ENCODE measurements around the gene GPR55. TPM values are rescaled to one million over a fixed set of nuclear protein-coding genes. Genes with fewer than 3 reads are reported as not detected.
A peak's percentile ranks its signal among the peaks of the same experiment; 100 is the strongest.

Gene GPR55
- total and polyA plus RNA-seq, 8 donors: 0.13 to 0.37 (median 0.19) TPM; not detected in 5

DNA sequence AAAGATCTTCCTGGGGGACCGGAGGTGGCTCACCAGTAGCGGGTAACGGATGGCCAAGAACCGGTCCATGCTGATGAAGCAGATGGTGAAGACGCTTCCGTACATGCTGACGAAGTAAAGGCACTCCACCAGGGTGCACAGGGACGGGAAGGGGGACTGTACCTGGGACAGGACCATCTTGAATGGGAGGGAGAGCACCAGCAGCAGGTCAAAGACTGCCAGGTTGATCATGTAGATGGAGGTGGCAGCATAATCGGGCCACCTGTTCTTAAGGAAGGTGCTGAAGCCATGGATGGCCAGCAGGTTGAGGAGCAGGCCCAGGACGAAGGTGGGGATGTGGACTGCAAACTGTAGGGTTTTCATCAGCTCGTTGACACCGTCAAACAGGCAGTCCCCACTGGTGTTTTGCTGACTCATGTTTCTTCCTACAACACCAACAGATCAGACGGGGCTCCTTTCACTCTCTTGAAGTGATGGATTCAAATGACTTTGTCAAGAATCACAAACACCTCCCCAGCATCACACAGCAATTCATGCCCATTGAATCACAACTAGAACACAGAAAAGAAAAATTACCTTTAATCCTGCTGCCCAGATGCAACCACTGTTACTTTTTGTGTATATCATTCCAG, 14.4 kb downstream of the GPR55 start:
- intact Hi-C loops (cut with DNase I; ENCODE audit: low total_unique reads): loop anchor here (10.0 kb wide), 1 partner anchor 66 kb away; no protein-coding TSS in a partner anchor
- TF ChIP-seq EP300 (IDR thresholded peaks at IDR 0.05) (no peak), POLR2A (IDR thresholded peaks at IDR 0.05) (no peak), POLR2AphosphoS5 (IDR thresholded peaks at IDR 0.05) (no peak)
- TF ChIP-seq, protein P1, sequence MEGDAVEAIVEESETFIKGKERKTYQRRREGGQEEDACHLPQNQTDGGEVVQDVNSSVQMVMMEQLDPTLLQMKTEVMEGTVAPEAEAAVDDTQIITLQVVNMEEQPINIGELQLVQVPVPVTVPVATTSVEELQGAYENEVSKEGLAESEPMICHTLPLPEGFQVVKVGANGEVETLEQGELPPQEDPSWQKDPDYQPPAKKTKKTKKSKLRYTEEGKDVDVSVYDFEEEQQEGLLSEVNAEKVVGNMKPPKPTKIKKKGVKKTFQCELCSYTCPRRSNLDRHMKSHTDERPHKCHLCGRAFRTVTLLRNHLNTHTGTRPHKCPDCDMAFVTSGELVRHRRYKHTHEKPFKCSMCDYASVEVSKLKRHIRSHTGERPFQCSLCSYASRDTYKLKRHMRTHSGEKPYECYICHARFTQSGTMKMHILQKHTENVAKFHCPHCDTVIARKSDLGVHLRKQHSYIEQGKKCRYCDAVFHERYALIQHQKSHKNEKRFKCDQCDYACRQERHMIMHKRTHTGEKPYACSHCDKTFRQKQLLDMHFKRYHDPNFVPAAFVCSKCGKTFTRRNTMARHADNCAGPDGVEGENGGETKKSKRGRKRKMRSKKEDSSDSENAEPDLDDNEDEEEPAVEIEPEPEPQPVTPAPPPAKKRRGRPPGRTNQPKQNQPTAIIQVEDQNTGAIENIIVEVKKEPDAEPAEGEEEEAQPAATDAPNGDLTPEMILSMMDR (IDR thresholded peaks at IDR 0.05): no peak
- Histone ChIP-seq H3K4me3 (no peak overlapping the region), H3K27ac (no peak overlapping the region), H3K9me3 (no peaks in the 10 kb centered on the region), H3K36me3 (no peaks in the 10 kb centered on the region), H3K4me1 (no peaks in the 10 kb centered on the region), H3K27me3 (peaks cover 0 to 13% (median 0%) of the 10 kb centered on the region in 3 donors)
- DNase-seq: no peak
- 80 to 91% (median 83%) methylated on average over 13 of the region's 13 CpGs for WGBS, 5 donors

DNA sequence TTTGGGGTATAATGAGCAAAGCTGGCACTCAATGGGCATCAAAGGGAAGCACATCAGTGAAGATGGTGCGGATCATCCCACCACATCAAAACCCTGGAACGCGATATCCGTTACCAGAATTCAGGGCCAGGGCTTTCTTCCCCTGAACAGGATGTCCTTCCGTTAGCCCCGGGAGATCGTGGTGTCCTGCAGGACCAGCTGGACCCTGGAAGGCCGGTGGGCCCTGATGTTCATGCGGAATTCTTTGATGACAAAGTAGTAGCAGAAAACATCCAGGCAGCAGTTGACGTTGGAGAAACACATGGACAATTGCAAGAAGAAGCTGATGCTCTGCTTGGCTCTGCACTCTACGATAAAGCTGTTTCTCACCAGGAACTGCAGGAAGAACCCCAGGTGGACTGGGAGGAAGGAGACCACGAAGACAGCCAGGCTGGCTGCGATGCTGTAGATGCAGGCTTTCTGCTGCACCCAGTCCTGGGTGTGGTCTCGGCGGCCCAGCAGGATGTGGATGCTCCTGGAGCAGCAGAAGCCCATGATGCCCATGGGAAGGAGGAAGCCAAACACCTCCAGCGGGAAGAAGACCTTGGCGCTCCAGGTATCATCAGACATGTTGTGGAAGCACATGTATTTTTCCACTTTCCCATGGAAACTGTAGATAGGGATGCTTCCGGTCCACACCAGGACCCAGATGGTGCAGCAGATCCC, 15.0 kb downstream of the GPR55 start:
- Histone ChIP-seq H3K9me3 (no peaks in the 10 kb centered on the region), H3K27me3 (peaks cover 0 to 10% (median 0%) of the 10 kb centered on the region in 3 donors), H3K4me1 (no peaks in the 10 kb centered on the region), H3K27ac (no peak overlapping the region), H3K36me3 (no peaks in the 10 kb centered on the region), H3K4me3 (no peak overlapping the region)
- 90 to 96% (median 94%) methylated on average over 17 to 18 of the region's 18 CpGs for WGBS, 5 donors
- DNase-seq: no peak
- intact Hi-C loops (cut with DNase I; ENCODE audit: low total_unique reads): loop anchor here (10.0 kb wide), 1 partner anchor 65 kb away; no protein-coding TSS in a partner anchor
- TF ChIP-seq EP300 (IDR thresholded peaks at IDR 0.05): no peak
- no peak for TF ChIP-seq POLR2A (IDR thresholded peaks at IDR 0.05)
- TF ChIP-seq, protein P1 (IDR thresholded peaks at IDR 0.05): no peak
- TF ChIP-seq POLR2AphosphoS5 (IDR thresholded peaks at IDR 0.05): no peak

DNA sequence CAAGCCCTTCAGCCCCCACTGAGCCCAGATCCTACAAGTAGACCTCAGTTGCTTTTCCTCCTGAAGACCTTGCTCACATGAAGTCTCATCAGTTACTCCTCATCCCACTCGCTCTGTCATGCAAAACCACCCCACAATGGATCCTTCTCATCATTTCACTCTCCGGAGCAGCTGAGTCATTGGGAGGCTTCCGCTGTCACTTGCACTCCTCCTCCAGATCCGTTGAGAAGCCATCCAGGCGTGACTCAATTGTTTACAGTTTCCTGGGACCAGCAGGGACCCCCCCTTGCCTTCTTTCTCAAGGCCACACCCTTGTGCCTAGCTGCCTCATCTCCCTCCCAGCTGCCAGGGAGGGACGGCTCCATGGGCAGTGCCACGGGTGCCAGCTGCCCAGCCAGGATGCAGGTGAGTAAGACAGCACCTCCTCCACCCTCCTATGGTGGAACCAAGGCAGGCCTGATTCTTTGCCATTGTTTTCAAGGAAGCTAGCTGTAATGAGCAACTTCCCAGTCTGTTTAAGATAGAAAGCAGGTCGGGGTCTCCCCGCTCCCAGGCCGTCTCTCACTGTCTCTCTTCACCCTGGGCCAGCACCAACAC, 16.3 kb downstream of the GPR55 start:
- Histone ChIP-seq H3K4me1 (no peaks in the 10 kb centered on the region), H3K27me3 (no peaks in the 10 kb centered on the region), H3K9me3 (no peaks in the 10 kb centered on the region), H3K4me3 (no peak overlapping the region), H3K36me3 (no peaks in the 10 kb centered on the region), H3K27ac (no peak overlapping the region)
- TF ChIP-seq POLR2A (IDR thresholded peaks at IDR 0.05) (no peak), EP300 (IDR thresholded peaks at IDR 0.05) (no peak)
- DNase-seq: peak in 1 of 2 donors; percentile 23
- 56 to 60% (median 58%) methylated on average over 10 of the region's 10 CpGs for WGBS, 5 donors
- intact Hi-C loops (cut with DNase I; ENCODE audit: low total_unique reads): no loop called here

DNA sequence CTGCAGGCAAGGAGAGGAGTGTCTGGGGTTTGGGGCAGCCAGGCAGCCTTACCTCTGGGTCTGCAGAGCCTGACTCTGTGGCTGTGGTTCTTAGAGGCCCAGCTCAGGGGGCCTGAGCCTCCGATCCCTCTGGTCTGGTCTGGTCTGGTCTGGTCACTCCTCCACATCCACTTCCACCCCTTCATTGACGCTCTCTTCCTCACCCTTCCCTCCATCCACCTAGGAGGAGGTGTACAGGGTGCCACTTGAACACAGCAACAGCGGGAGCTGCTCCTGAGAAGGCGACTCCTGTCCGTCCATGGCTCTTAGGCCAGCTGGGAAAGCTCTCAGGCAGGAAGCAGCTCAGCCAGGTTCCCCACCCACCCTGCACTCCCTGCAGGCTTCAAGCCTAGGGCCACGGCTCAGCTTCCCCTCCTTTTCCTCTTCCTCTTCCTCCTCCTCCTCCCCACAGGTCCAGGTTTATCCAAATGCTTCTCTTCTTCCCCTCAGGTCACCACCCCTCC, 16.9 kb downstream of the GPR55 start:
- no peak overlapping the region for H3K27ac ChIP-seq
- H3K9me3 ChIP-seq: no peaks in the 10 kb centered on the region
- no peak overlapping the region for H3K4me3 ChIP-seq
- H3K4me1 ChIP-seq: no peaks in the 10 kb centered on the region
- intact Hi-C loops (cut with DNase I; ENCODE audit: low total_unique reads): no loop called here
- TF ChIP-seq POLR2A (IDR thresholded peaks at IDR 0.05) (no peak), POLR2AphosphoS5 (IDR thresholded peaks at IDR 0.05) (no peak), EP300 (IDR thresholded peaks at IDR 0.05) (no peak)
- TF ChIP-seq, protein P1 (IDR thresholded peaks at IDR 0.05): no peak
- WGBS, 5 donors: 67 to 79% (median 79%) methylated on average over 5 to 6 of the region's 6 CpGs
- DNase-seq: peak in 1 of 2 donors; percentile 22
- no peaks in the 10 kb centered on the region for H3K27me3 ChIP-seq
- H3K36me3 ChIP-seq: no peaks in the 10 kb centered on the region

Measured in stomach (tissue), 9 donors.